Fibroblast of the aortic adventitia (primary cell): ENCODE results near the gene MVD. TPM values are rescaled to one million over a fixed set of nuclear protein-coding genes. Genes with fewer than 3 reads are reported as not detected.

ENCODE experiments used
- DNase-seq: peaks from one replicate; pipeline ENCODE4 v3.0.0-alpha.2; 2010; ENCODE audit warnings: low read depth
- H3K4me3 ChIP-seq: 2 replicates; pipeline ENCODE4 v1.5.1; 2011; ENCODE audit warnings: low read depth, mild to moderate bottlenecking, control low read depth, low read length, moderate library complexity
- CTCF ChIP-seq: IDR thresholded peaks from 2 replicates; pipeline ENCODE4 v1.5.1; 2011; ENCODE audit warnings: mild to moderate bottlenecking, low read length, control low read depth, inconsistent platforms; ENCODE audit not compliant: insufficient read depth
- total RNA-seq: library from RNA; depleted of rRNA; stranded (reverse); fragments of >200 nt; gene quantifications from 2 replicates; pipeline ENCODE4 v1.2.3, GENCODE V29; 2012; ENCODE audit warnings: low replicate concordance

MVD gene
- total RNA-seq, 1 donor = 24.4 TPM

- DNase-seq = no peak
- no peak for TF ChIP-seq CTCF
These were observed 24.3 kb upstream of the MVD start for GRCh38 chr16:88687254-88687576.

GRCh38 chr16:88686439-88687253, 23.8 kb upstream of the MVD start, which contains the start of gene SNAI3:
TSS of gene SNAI3 (minus strand) at chr16:88686507. CDS start at chr16:88686406, 101 bp downstream.
- peak within 1 kb of the TSS; percentile 52 for H3K4me3 ChIP-seq
- no peak for DNase-seq
- no peak for TF ChIP-seq CTCF

More at GRCh38 chr16:88687254-88687576, 24.3 kb upstream of the MVD start:
- no peak overlapping the region for H3K4me3 ChIP-seq

- no peak for DNase-seq
- no peak for TF ChIP-seq CTCF
- H3K4me3 ChIP-seq = peak overlapping the region; percentile 52
These were observed 23.2 kb upstream of the MVD start for GRCh38 chr16:88686062-88686438.

GRCh38 chr16:88685156-88686061, 22.5 kb upstream of the MVD start:
- no peak overlapping the region for H3K4me3 ChIP-seq
- peak; percentile 77 for TF ChIP-seq CTCF
- DNase-seq = peak; percentile 62

GRCh38 chr16:88684569-88685155, 21.8 kb upstream of the MVD start:
- TF ChIP-seq CTCF = no peak
- H3K4me3 ChIP-seq = no peak overlapping the region
- no peak for DNase-seq

GRCh38 chr16:88681709-88682451, 19.0 kb upstream of the MVD start:
- no peak for DNase-seq
- TF ChIP-seq CTCF = no peak
- H3K4me3 ChIP-seq = no peak overlapping the region
